VCaP (cell line): ENCODE results near the gene CYSRT1.

ENCODE experiments used
- H3K27ac ChIP-seq: fragments of 450-650 bp; 2 replicates; pipeline ENCODE4 v1.5.1; 2017
- CTCF ChIP-seq: fragments of 450-650 bp; conservative IDR thresholded peaks from 2 replicates; pipeline ENCODE4 v1.5.1; 2017; ENCODE audit warnings: mild to moderate bottlenecking, moderate library complexity

CYSRT1 gene

GRCh38 chr9:137198051-137198901 is 26.7 kb upstream of the CYSRT1 start:
- peak overlapping the region; percentile 97 for H3K27ac ChIP-seq
- TF ChIP-seq CTCF = no peak

- TF ChIP-seq CTCF = no peak
- H3K27ac ChIP-seq = peak overlapping the region; percentile 97
Measured at GRCh38 chr9:137198902-137199283, 26.1 kb upstream of the CYSRT1 start.

- TF ChIP-seq CTCF = no peak
- peak overlapping the region; percentile 97 for H3K27ac ChIP-seq
Measured at GRCh38 chr9:137199411-137200121, 25.4 kb upstream of the CYSRT1 start.

GRCh38 chr9:137200311-137201204 is 24.4 kb upstream of the CYSRT1 start, which contains the start of gene TPRN:
TPRN (minus strand) TSS chr9:137200741; CDS start chr9:137200711, 30 bp downstream.
- no peak for TF ChIP-seq CTCF
- peak within 1 kb of the TSS; percentile 97 for H3K27ac ChIP-seq

- TF ChIP-seq CTCF = no peak
- peak overlapping the region; percentile 97 for H3K27ac ChIP-seq
Measured at GRCh38 chr9:137201205-137201868, 23.6 kb upstream of the CYSRT1 start.

- H3K27ac ChIP-seq = no peak overlapping the region
Measured at GRCh38 chr9:137202966-137203365, 22.0 kb upstream of the CYSRT1 start.

More at GRCh38 chr9:137202966-137203365, 22.0 kb upstream of the CYSRT1 start:
- TF ChIP-seq CTCF = no peak
